Endothelial cell of coronary artery (primary cell): ENCODE data around the gene HIRA. TPM values are rescaled to one million over a fixed set of nuclear protein-coding genes. Genes with fewer than 3 reads are reported as not detected.

Experiments used
- total RNA-seq: library from RNA; depleted of rRNA; stranded (reverse); fragments of >200 nt; gene quantifications from 2 replicates; pipeline ENCODE4 v1.2.3, GENCODE V29; 2014

The HIRA gene
- total RNA-seq, result 19.3 and 24.9 TPM in 2 replicates

GRCh38 chr22:19431649-19432132 is at the start of gene HIRA:
Gene HIRA (minus strand): TSS chr22:19431733. CDS start chr22:19431476, 257 bp downstream.

GRCh38 chr22:19479355-19480172 is 48.0 kb upstream of the HIRA start, which contains the start of gene CDC45:
Gene CDC45 (plus strand): TSS chr22:19479920. CDS start chr22:19479969, 49 bp downstream.

GRCh38 chr22:19478901-19479354 is 47.4 kb upstream of the HIRA start, which contains the start of gene UFD1:
Gene UFD1 (minus strand): TSS chr22:19479193. CDS start chr22:19479085, 108 bp downstream.

GRCh38 chr22:19447330-19448075 is 16.0 kb upstream of the HIRA start, which contains the start of gene C22orf39:
Gene C22orf39 (minus strand): TSS chr22:19447711. CDS start chr22:19447688, 23 bp downstream.

GRCh38 chr22:19432133-19432851 is 759 bp upstream of the HIRA start, which contains the start of gene MRPL40:
Gene MRPL40 (plus strand): TSS chr22:19432545. CDS start chr22:19432555, 10 bp downstream.

GRCh38 chr22:19291580-19292457 is 139.7 kb downstream of the HIRA start, which contains the start of gene CLTCL1:
Gene CLTCL1 (minus strand): TSS chr22:19291719. CDS start chr22:19291641, 78 bp downstream.

Other genes starting within 250 kb of the HIRA start
- gene CLTCL1, start 140.0 kb downstream of the HIRA start, total RNA-seq, result 4.2 and 9.9 TPM in 2 replicates
- gene MRPL40, start 812 bp upstream of the HIRA start, total RNA-seq, result 26.2 and 35.4 TPM in 2 replicates
- 21.8 and 23.0 TPM in 2 replicates for gene C22orf39, start 16.0 kb upstream of the HIRA start, total RNA-seq
- 113 and 153 TPM in 2 replicates for gene UFD1, start 47.5 kb upstream of the HIRA start, total RNA-seq
- 12.5 and 35.9 TPM in 2 replicates for gene CDC45, start 48.2 kb upstream of the HIRA start, total RNA-seq
- 433 and 857 TPM in 2 replicates for gene CLDN5, start 92.7 kb upstream of the HIRA start, total RNA-seq